Measurements from ENCODE around the gene CRELD1.

DNA sequence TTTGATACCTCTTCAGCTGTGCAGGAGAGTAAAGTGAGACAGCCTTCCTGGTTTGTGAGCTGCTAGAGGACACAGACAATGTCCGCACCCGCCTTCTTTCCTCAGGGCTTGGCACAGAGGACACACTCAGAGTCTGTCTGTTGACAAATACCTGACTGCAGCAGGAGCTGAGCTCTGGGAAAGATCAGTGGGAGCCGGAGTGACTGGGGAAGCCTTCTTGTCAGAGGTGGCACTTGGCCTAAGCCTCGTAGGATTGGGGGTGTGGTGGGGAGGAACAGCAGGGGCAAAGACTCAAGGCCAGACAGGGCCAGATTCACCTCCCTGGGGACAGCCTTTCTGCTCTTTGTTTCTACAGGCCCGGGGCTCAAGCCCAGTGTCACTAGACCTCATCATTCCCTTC lies 20.0 kb upstream of the CRELD1 start:
- TF ChIP-seq, protein P1, sequence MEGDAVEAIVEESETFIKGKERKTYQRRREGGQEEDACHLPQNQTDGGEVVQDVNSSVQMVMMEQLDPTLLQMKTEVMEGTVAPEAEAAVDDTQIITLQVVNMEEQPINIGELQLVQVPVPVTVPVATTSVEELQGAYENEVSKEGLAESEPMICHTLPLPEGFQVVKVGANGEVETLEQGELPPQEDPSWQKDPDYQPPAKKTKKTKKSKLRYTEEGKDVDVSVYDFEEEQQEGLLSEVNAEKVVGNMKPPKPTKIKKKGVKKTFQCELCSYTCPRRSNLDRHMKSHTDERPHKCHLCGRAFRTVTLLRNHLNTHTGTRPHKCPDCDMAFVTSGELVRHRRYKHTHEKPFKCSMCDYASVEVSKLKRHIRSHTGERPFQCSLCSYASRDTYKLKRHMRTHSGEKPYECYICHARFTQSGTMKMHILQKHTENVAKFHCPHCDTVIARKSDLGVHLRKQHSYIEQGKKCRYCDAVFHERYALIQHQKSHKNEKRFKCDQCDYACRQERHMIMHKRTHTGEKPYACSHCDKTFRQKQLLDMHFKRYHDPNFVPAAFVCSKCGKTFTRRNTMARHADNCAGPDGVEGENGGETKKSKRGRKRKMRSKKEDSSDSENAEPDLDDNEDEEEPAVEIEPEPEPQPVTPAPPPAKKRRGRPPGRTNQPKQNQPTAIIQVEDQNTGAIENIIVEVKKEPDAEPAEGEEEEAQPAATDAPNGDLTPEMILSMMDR (IDR thresholded peaks at IDR 0.05; ENCODE audit: low read length): no peak
- no peak for TF ChIP-seq EZH2 (optimal IDR thresholded peaks at IDR 0.05; ENCODE audit: low read depth, low read length)

All from MM.1S (cell line).